Glutamatergic neuron (in vitro differentiated cells): ENCODE results near the gene ACSL6. TPM values are rescaled to one million over a fixed set of nuclear protein-coding genes. Genes with fewer than 3 reads are reported as not detected.
A peak's percentile ranks its signal among the peaks of the same experiment; 100 is the strongest.

Experiments used
- DNase-seq: peaks from one replicate; pipeline ENCODE4 v3.0.0; 2022
- H3K27ac Mint-ChIP-seq: one replicate; pipeline ENCODE4 v1.8.0; 2020; ENCODE audit warnings: mild to moderate bottlenecking, mixed read lengths, inconsistent platforms; ENCODE audit not compliant: unreplicated experiment
- H3K27me3 Mint-ChIP-seq: one replicate; pipeline ENCODE4 v1.8.0; 2020; ENCODE audit warnings: mild to moderate bottlenecking, moderate library complexity, mixed read lengths, inconsistent platforms; ENCODE audit not compliant: unreplicated experiment
- H3K36me3 Mint-ChIP-seq: one replicate; pipeline ENCODE4 v1.8.0; 2020; ENCODE audit warnings: mild to moderate bottlenecking, mixed read lengths, inconsistent platforms; ENCODE audit not compliant: unreplicated experiment
- H3K4me1 Mint-ChIP-seq: one replicate; pipeline ENCODE4 v1.8.0; 2020; ENCODE audit warnings: mild to moderate bottlenecking, low read depth, mixed read lengths, inconsistent platforms; ENCODE audit not compliant: unreplicated experiment
- H3K4me3 Mint-ChIP-seq: one replicate; pipeline ENCODE4 v1.8.0; 2020; ENCODE audit warnings: mild to moderate bottlenecking, mixed read lengths, inconsistent platforms; ENCODE audit not compliant: unreplicated experiment
- H3K9me3 Mint-ChIP-seq: one replicate; pipeline ENCODE4 v1.8.0; 2020; ENCODE audit warnings: mild to moderate bottlenecking, moderate library complexity, mixed read lengths, inconsistent platforms; ENCODE audit not compliant: unreplicated experiment
- total RNA-seq: library from RNA; stranded (reverse); fragmentation: NEBNext Ultra II Directional; extraction: Animal tissue kit (Norgen Biotek cat#: 25700); gene quantifications from one replicate; pipeline ENCODE4 v1.2.1, GENCODE V29; 2021; ENCODE audit not compliant: unreplicated experiment
- TF ChIP-seq, protein P1 (sequence below): fragments of 200-600 bp; sonication (generic); IDR thresholded peaks from one replicate; pipeline ENCODE4 v1.5.0; 2021; ENCODE audit not compliant: partially characterized antibody, unreplicated experiment

The ACSL6 gene
- total RNA-seq, 1 donor from 2014 or later, result 8.1 TPM

DNA sequence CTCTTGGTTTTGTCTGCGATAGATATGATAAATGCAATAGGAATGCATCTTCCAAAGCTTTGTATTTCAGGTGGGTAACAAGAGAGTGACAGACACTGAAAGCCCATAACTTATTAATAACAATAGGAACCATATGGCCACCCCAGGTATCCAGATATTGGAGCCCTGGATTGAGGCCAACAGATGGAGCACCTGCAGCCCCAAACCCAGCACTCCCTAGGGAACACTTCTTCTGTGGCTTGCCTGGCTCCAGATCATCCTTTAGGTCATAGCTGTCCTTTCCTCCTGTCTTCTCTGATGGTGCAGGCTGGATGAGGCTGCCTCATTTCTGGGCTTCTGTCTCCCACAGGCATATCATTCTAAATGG, 44.0 kb upstream of the ACSL6 start:
- Mint-ChIP-seq H3K9me3 (peaks cover 1% of the 10 kb centered on the region), H3K4me3 (no peak overlapping the region), H3K27me3 (peaks cover 12% of the 10 kb centered on the region), H3K27ac (no peak overlapping the region), H3K4me1 (peaks cover 12% of the 10 kb centered on the region), H3K36me3 (no peaks in the 10 kb centered on the region)
- no peak for DNase-seq
- TF ChIP-seq, protein P1, sequence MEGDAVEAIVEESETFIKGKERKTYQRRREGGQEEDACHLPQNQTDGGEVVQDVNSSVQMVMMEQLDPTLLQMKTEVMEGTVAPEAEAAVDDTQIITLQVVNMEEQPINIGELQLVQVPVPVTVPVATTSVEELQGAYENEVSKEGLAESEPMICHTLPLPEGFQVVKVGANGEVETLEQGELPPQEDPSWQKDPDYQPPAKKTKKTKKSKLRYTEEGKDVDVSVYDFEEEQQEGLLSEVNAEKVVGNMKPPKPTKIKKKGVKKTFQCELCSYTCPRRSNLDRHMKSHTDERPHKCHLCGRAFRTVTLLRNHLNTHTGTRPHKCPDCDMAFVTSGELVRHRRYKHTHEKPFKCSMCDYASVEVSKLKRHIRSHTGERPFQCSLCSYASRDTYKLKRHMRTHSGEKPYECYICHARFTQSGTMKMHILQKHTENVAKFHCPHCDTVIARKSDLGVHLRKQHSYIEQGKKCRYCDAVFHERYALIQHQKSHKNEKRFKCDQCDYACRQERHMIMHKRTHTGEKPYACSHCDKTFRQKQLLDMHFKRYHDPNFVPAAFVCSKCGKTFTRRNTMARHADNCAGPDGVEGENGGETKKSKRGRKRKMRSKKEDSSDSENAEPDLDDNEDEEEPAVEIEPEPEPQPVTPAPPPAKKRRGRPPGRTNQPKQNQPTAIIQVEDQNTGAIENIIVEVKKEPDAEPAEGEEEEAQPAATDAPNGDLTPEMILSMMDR, result no peak

DNA sequence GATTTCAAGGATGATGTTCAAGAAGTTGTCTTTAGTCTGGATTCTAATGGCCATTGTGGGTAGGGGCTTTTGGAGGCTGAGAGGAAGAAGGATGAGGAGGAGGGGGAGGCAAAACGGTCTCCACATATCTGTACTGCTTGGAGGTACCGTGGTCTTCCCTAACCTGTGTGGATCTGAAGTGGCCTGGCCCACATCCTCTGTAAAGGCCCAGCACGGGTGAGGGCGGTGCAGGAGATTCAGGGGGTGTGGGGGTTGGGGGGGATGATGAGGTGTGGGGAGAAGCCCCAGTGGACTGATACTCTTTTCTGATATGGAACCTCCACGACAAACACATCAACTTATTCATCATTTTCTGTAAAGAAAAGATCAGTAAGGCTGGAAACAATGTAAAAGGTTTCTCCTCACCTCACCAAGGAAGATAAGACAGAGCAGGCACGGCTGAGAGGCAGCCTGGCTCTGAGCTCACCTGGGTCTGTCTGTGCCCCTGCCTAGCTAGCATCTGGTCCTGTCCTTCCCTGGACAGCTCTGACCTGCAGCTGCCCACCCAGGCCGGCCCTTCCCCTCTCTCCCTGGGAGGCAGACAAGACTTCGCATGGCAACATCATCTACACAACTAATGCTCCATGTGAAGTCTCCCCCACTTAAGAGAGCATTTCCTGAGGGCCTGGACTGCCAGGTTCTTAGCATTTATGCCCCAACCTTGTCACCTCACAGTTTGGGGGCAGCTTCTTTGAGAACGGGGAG, 43.4 kb upstream of the ACSL6 start:
- TF ChIP-seq, protein P1, result no peak
- no peaks in the 10 kb centered on the region for H3K9me3 Mint-ChIP-seq
- H3K4me1 Mint-ChIP-seq, result peaks cover 12% of the 10 kb centered on the region
- H3K36me3 Mint-ChIP-seq, result no peaks in the 10 kb centered on the region
- H3K27ac Mint-ChIP-seq, result no peak overlapping the region
- H3K4me3 Mint-ChIP-seq, result no peak overlapping the region
- peak; percentile 6 for DNase-seq
- H3K27me3 Mint-ChIP-seq, result peaks cover 11% of the 10 kb centered on the region

DNA sequence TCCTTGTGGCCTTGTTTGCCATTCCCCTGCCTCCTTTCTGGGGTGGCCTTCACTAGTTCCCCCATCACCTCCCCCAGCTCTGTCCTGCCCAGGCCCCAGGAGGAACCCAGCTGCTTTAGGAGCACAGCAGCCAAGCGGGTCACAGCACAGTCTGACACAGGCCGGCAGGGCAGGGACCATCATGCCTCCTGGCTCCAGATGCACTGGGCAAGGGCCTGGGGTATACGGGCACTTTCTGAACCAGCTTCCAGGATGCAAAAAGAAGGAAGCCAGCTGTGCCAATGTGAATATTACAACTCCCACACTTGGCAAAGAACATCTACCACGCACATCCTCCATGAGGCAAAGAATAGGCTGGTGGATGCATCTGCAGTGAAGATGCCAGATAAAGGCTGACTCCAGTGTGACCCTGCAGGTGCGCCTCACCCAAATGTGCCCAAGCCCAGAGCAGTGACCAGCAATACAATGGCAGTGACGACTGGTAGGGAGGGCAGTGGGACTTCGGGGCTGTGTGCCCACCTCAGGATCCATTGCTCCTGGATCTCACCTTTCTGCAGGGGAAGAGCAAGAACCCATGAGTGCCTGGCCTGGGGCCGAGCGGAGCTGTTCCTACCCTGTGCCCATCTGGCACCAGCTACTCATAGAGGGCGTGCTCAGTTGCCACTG, 42.7 kb upstream of the ACSL6 start:
- Mint-ChIP-seq H3K36me3 (no peaks in the 10 kb centered on the region), H3K27me3 (peaks cover 11% of the 10 kb centered on the region), H3K4me3 (no peak overlapping the region), H3K4me1 (peaks cover 12% of the 10 kb centered on the region), H3K9me3 (no peaks in the 10 kb centered on the region), H3K27ac (no peak overlapping the region)
- TF ChIP-seq, protein P1, result no peak
- DNase-seq, result no peak

DNA sequence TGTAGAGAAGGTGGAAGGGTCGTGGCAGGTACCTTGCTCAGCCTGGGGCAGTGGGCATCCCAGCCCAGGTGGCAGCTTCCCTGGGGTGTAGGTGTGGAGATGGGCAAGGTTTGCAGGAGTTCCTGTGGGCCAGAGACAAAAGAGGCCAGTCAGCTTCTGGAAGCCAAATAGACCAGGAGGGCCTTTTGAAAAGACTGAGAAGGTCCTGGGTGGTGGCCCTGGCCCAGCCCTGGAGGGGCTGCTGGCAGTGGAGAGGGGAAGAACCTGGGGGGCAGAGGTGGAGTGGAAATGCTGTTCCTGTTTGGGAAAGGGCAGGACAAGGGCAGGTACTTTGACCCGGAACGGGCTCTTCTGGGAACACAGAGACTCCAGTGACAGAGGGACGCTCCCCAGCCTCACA, 42.0 kb upstream of the ACSL6 start:
- Mint-ChIP-seq H3K4me3 (no peak overlapping the region), H3K27me3 (peaks cover 11% of the 10 kb centered on the region), H3K36me3 (no peaks in the 10 kb centered on the region), H3K9me3 (no peaks in the 10 kb centered on the region), H3K4me1 (peaks cover 12% of the 10 kb centered on the region), H3K27ac (no peak overlapping the region)
- DNase-seq, result peak; percentile 9
- TF ChIP-seq, protein P1, result no peak

DNA sequence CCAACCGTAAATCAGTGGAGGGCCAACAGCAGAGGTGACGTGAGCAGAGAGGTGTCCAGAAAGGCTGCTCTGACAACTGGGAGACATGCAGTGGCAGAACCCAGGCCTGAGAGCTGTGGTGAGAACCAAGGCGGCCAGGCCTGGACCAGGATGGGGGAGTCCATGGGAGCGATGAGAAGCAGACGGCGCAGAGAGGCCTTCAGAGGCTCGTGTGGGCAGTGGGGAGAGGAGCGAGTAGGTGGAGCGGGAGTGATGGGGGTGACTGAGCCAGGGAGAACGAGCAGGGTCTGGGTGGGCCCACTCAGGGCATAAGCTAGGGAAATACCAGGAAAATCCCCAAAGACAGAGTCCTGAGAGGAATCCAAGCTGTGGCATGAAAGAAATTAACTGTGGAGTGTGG, 41.1 kb upstream of the ACSL6 start:
- Mint-ChIP-seq H3K36me3 (no peaks in the 10 kb centered on the region), H3K4me3 (no peak overlapping the region), H3K9me3 (no peaks in the 10 kb centered on the region), H3K27me3 (peaks cover 11% of the 10 kb centered on the region), H3K27ac (no peak overlapping the region), H3K4me1 (peaks cover 12% of the 10 kb centered on the region)
- TF ChIP-seq, protein P1, result no peak
- DNase-seq, result peak; percentile 13
